HG02610 (cell line): ENCODE data around the gene PNLDC1.
"Not testable (repeated sequence)": the region's sequence is repeated elsewhere in the genome, so short reads cannot be mapped to it uniquely, and the experiment has no call there.

Experiments used
- ATAC-seq: cut with Tn5 transposase; IDR thresholded peaks from one replicate; pipeline ENCODE4 v1.9.1; 2021; ENCODE audit warnings: mild to moderate bottlenecking, moderate library complexity; ENCODE audit not compliant: unreplicated experiment

PNLDC1 gene

GRCh38 chr6:159819098-159819497, 19.0 kb downstream of the PNLDC1 start:
- ATAC-seq: no peak

- peak; percentile 73 for ATAC-seq
Observed at GRCh38 chr6:159819932-159820640, 20.0 kb downstream of the PNLDC1 start.

GRCh38 chr6:159821122-159821521, 21.0 kb downstream of the PNLDC1 start:
- ATAC-seq: no peak

- ATAC-seq: no peak
Observed at GRCh38 chr6:159821726-159822125, 21.6 kb downstream of the PNLDC1 start.

- no peak for ATAC-seq
Observed at GRCh38 chr6:159823953-159824352, 23.9 kb downstream of the PNLDC1 start.

GRCh38 chr6:159824690-159825089, 24.6 kb downstream of the PNLDC1 start:
- not testable (repeated sequence) for ATAC-seq

- ATAC-seq: no peak
Observed at GRCh38 chr6:159826004-159826403, 25.9 kb downstream of the PNLDC1 start.

GRCh38 chr6:159826968-159827647, 27.0 kb downstream of the PNLDC1 start:
- no peak for ATAC-seq

GRCh38 chr6:159828074-159828473, 28.0 kb downstream of the PNLDC1 start:
- no peak for ATAC-seq

- ATAC-seq: peak; percentile 69
Observed at GRCh38 chr6:159829526-159829925, 29.4 kb downstream of the PNLDC1 start.

GRCh38 chr6:159830501-159831372, 30.7 kb downstream of the PNLDC1 start:
- ATAC-seq: no peak

- ATAC-seq: no peak
Observed at GRCh38 chr6:159831373-159831679, 31.2 kb downstream of the PNLDC1 start.

- ATAC-seq: no peak
Observed at GRCh38 chr6:159832946-159833345, 32.9 kb downstream of the PNLDC1 start.

GRCh38 chr6:159833556-159833955, 33.5 kb downstream of the PNLDC1 start:
- ATAC-seq: no peak

- ATAC-seq: no peak
Observed at GRCh38 chr6:159833997-159834603, 34.0 kb downstream of the PNLDC1 start.

GRCh38 chr6:159836718-159837490, 36.8 kb downstream of the PNLDC1 start:
- no peak for ATAC-seq

GRCh38 chr6:159837511-159837910, 37.4 kb downstream of the PNLDC1 start:
- ATAC-seq: no peak

- no peak for ATAC-seq
Observed at GRCh38 chr6:159838020-159838744, 38.1 kb downstream of the PNLDC1 start.

- no peak for ATAC-seq
Observed at GRCh38 chr6:159842035-159842434, 42.0 kb downstream of the PNLDC1 start.
